Retinal pigment epithelial cell (primary cell): ENCODE results near the gene SETX.

Experiments used
- DNase-seq: peaks from one replicate; pipeline ENCODE4 v3.0.0-alpha.2; 2010; ENCODE audit warnings: low read depth
- H3K4me3 ChIP-seq: 2 replicates; pipeline ENCODE4 v1.5.1; 2011; ENCODE audit warnings: mild to moderate bottlenecking, low read length, control low read depth, moderate library complexity
- TF ChIP-seq, protein P1 (sequence below): conservative IDR thresholded peaks from 2 replicates; pipeline ENCODE4 v1.5.1; 2011; ENCODE audit warnings: low read depth, low read length, control low read depth, inconsistent platforms

Gene SETX, protein sequence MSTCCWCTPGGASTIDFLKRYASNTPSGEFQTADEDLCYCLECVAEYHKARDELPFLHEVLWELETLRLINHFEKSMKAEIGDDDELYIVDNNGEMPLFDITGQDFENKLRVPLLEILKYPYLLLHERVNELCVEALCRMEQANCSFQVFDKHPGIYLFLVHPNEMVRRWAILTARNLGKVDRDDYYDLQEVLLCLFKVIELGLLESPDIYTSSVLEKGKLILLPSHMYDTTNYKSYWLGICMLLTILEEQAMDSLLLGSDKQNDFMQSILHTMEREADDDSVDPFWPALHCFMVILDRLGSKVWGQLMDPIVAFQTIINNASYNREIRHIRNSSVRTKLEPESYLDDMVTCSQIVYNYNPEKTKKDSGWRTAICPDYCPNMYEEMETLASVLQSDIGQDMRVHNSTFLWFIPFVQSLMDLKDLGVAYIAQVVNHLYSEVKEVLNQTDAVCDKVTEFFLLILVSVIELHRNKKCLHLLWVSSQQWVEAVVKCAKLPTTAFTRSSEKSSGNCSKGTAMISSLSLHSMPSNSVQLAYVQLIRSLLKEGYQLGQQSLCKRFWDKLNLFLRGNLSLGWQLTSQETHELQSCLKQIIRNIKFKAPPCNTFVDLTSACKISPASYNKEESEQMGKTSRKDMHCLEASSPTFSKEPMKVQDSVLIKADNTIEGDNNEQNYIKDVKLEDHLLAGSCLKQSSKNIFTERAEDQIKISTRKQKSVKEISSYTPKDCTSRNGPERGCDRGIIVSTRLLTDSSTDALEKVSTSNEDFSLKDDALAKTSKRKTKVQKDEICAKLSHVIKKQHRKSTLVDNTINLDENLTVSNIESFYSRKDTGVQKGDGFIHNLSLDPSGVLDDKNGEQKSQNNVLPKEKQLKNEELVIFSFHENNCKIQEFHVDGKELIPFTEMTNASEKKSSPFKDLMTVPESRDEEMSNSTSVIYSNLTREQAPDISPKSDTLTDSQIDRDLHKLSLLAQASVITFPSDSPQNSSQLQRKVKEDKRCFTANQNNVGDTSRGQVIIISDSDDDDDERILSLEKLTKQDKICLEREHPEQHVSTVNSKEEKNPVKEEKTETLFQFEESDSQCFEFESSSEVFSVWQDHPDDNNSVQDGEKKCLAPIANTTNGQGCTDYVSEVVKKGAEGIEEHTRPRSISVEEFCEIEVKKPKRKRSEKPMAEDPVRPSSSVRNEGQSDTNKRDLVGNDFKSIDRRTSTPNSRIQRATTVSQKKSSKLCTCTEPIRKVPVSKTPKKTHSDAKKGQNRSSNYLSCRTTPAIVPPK (N-terminal part only)

DNA sequence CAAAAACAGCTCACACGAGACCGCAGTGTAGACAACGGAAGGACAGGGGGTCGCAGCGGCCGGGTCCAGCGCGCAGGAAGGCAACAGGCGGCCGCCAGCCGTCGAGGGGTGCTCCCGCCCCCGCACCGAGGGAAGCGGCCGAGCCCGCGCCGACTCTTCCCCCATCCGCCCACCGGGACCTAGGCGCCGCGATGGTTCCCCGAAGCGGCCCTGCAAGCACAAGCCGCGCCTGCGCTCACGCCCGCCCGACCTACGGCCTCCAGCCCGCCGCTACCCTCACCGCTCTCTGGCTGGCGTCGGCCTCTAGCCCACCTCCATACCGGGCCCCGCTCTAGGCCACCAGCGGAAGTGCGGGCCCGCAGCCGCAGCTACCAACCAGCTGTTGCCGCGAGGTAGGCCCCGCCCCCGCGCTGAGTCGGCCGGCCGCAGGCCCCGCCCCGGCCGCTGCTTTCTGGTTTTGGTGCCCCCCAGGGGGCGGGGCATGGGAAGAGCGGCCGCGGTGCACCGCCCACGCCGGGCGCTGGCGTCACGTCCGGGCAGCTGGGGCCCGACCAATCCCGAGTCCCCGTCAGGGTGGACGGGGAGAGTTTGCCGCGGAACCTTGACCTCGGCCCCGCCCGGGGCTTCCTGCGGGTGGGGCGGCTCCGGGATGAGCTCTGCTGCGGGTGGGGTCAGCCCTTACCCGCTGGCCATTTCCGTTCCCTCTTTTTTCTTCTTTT, at the start of gene SETX:
Gene SETX, minus strand, starts transcription at position 350 of the 719 bp plus-strand sequence. CDS start 5,558 bp downstream, outside the sequence.
- DNase-seq: peak; percentile 82
- peak within 1 kb of the TSS; percentile 90 for H3K4me3 ChIP-seq
- TF ChIP-seq, protein P1, sequence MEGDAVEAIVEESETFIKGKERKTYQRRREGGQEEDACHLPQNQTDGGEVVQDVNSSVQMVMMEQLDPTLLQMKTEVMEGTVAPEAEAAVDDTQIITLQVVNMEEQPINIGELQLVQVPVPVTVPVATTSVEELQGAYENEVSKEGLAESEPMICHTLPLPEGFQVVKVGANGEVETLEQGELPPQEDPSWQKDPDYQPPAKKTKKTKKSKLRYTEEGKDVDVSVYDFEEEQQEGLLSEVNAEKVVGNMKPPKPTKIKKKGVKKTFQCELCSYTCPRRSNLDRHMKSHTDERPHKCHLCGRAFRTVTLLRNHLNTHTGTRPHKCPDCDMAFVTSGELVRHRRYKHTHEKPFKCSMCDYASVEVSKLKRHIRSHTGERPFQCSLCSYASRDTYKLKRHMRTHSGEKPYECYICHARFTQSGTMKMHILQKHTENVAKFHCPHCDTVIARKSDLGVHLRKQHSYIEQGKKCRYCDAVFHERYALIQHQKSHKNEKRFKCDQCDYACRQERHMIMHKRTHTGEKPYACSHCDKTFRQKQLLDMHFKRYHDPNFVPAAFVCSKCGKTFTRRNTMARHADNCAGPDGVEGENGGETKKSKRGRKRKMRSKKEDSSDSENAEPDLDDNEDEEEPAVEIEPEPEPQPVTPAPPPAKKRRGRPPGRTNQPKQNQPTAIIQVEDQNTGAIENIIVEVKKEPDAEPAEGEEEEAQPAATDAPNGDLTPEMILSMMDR: no peak

DNA sequence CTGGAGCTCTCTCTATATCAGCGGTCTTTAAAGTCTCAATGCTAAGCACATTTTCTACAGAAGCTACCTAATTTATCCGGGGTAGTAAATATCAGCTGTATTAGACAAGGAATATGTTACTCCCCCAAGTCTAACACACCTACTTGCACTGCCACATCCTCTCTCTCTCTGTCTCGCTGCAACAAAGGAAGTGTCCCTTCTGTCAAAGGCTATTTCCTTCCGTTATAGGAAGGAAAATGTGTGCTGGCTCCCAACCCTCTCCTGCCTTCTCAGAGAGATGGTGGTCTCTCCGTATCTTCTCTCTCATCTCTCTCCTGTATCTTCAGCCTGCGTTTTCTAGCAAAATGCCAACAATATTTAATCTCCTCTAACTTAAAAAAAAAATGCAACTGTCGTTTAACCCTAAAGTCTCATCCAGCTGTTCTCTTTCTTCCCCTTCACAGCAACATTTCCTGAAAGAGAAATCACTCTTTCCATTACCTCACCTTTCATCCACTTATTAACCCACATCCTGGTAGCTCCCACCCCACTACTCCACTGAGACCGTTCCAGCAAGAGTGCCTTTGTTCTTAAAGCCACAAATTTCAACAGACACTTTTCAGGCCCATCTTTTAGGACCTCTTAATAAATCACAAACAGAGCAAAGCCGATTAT, 49.6 kb upstream of the SETX start:
- DNase-seq: no peak
- TF ChIP-seq, protein P1: no peak
- no peak overlapping the region for H3K4me3 ChIP-seq

DNA sequence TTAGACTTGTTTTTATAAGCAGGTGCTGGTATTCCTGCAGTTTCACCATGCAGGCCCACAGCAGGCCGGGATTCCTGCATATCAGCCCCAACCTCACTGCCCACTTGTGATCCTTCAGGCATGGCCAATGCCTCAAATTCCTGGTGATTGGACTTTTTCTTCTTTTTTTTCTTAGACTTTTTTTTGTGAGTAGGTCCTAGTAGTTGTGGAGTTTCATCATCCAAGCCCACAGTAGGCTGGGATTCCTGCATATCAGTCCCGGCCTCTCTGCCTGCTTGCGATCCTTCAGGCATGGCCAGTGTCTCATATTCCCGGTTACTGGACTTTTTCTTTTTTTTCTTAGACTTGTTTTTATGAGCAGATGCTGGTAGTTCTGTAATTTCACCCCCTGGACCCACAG, 47.0 kb upstream of the SETX start:
- DNase-seq: no peak
- no peak overlapping the region for H3K4me3 ChIP-seq
- TF ChIP-seq, protein P1: no peak

DNA sequence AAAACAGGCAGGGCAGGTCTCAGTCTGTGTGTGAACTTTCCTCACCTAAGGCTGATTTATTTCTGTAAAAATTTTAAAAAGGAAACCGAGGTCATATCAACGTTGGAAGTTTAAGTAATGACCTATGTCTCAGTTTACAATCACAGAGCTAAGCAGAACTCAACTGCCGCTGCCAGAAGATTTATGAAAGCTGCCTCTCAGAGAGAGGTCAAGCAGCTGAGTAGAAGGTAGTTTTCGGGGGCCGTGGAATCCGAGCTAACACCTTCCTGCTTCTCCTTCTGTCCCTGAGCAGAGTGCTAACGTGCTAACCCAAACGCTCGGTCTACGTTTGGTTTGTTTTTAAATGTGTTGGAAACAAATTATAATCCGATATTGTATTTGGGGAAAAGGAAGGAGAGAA, 40.8 kb upstream of the SETX start:
- no peak for DNase-seq
- no peak overlapping the region for H3K4me3 ChIP-seq
- TF ChIP-seq, protein P1: no peak

DNA sequence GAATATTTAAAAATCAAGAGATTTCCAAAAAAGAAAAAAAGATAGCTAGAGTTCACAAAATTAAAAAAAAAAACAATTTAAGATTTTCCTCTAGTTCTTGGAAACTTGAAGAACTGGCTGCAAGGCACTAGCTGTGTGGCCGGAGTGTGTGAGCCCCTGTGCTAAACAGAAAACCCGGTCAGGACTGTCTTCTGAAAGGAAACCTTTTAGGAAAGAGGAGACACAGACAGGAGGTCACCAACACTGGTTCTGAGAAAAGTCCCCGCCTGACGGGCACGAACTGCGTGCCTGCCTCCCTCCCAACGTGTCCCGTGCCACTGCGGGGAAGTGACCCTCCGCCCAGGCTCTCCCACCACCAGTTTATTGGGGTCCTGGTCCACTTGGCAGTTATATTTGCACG, 36.7 kb upstream of the SETX start:
- DNase-seq: no peak
- TF ChIP-seq, protein P1: no peak
- H3K4me3 ChIP-seq: no peak overlapping the region

DNA sequence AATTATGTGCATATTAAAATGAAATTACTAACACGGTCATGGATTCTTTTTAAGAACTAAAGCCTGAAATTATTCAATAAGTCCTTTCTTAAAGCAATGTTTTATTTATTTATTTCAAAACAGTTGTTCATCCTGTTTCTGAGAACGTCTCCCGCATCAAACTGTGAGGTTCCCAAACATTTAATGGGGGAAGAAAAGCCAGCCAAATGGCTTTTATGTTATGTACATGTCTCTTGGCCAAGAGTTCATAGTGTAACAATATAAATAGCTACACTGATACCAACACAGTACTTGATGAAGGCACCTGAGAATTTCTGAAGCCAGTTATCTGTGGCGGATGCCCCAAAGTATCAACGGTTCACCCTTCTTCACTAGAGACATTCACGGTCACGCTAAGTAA, 36.2 kb upstream of the SETX start:
- no peak overlapping the region for H3K4me3 ChIP-seq
- DNase-seq: no peak
- TF ChIP-seq, protein P1: no peak
